ENCODE results near the gene ZMYM3. TPM values are rescaled to one million over a fixed set of nuclear protein-coding genes. Genes with fewer than 3 reads are reported as not detected.
"Not testable (repeated sequence)": the region's sequence is repeated elsewhere in the genome, so short reads cannot be mapped to it uniquely, and the experiment has no call there.

The ZMYM3 gene
- total RNA-seq = 46.9 TPM

DNA sequence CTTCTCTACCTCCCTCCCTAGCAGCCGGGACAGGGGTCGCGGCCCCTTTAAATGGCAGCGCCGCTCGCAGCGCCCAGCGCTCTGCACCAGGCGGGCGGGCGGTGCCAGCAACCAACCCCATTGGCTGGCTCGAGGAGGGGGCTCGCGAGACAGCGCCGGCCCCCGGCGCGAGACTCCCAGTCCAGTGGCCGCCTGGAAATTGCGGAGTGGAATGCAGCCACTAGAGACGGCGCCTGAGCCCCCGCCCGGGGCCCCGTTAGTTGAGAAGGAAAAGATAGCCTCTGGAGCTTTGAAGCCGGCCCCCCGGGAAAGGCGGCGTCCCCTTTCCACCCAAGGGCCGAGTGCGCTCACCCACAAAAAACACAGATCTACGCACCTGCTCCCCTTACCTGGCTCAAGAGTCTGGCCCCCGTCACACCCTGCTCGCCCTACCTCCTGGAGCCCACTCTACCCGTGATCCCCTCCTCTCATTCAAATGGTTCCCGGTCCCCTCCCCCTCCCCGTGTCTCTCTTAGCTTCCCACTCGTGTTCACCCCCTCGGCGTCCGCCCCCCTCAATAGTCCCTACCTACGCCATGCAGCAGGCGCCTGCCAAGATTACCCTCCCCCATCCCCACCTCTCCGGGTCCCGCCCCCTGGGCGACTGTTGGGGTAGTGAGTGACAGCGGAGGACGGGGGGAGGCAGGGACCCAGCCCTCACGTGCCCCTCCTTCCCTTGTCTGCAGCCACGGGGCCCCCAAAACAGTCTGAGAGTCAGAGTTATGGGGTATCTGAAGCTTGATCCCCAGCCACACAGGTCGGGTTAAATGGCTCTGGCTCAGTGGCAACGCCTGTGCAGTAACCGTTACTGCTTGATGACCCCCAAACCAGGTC is at the start of gene ZMYM3:
Gene ZMYM3 (minus strand): TSS at position 49 of the 872 bp plus-strand sequence. CDS start 885 bp downstream, outside the sequence.
- peak; percentile 84 for DNase-seq (ENCODE audit: low spot score)

DNA sequence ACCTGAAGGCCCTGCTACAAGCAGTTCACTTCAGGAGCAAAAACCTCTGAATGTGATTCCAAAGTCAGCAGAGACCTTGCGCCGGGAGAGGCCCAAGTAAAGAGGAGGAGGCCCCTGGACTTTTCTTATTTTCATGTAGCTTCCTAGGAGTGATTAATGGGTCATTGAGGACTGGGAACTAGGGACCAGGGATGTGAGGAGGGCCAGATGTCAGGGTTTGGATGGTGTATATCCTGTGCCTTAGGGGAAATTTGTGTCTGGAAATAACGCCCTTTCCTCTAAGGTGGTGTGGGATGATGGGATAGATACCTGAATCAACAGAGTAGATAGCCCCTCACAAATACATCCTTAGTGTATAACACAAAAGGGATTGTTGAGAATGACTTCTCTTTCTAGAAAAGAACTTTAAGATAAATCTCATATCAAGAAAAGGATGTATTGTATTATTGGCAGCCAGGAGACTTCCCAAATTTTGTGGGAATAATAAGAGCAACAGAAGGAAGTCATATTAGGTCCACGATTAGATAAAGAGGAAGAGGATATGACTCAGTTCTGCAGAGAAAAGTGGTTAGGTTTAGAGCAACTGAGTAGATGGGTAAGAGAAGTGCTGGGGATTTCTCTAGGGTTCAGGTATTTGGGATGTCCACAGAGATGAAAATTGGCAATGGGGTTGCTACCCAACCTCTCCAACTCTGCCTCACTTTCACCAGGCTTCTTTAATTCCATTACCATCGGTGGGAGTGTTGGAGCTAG is 48.7 kb upstream of the ZMYM3 start:
- DNase-seq (ENCODE audit: low spot score) = no peak

DNA sequence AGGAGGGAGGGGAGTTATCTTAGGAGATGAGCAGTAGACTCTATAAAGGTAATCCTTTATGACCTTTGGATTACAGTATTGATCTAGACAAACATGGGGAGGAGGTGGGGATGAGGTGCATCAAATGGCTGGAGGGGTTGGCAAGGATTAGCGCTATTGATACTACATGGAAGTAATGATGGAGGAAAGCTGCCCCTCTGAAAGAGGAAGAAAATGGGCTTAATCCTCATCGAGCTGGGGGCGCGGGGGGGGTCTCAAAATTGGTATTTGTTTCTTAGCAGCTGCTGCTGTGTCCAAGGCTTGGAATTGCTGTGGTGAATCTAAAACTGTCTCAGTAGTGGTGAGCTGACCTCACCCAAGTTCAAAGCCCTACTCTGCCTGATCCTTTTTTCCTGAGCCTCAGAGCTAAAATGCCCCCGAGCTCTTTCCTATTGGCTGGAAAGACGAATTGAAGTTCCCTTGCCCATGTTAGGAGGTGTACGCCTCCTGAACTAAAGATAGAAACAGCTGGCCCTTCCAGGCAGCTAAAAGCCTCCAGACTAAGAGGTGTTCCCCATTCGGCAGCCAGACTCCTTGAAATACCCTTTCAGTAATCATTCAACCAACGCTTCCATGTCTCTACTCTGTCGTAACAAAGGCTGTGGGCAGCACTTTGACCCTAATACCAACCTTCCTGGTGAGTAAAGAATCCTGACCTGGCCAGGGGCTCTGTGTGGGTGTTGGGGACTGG is 47.4 kb upstream of the ZMYM3 start, which contains the start of gene ITGB1BP2:
Gene ITGB1BP2 (plus strand): TSS at position 556 of the 730 bp plus-strand sequence. CDS start 57 bp downstream, at position 613.
- no peak for DNase-seq (ENCODE audit: low spot score)

DNA sequence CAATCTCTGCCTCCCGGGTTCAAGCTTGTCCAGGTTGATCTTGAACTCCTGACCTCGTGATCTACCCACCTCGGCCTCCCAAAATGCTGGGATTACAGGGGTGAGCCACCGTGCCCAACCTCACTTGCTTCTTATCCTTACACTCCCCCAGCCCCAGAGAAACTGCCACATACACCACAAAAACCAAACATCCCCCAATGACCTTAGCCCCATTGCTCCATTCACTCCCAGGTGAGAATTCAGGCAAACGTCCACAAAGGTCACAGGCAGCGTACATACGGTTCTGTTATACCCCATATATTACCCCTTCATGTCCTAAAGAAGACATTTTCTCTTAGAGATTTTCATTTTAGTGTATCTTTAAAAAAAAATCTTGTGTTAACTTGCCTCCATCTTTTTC is 46.6 kb upstream of the ZMYM3 start:
- DNase-seq (ENCODE audit: low spot score) = not testable (repeated sequence)

DNA sequence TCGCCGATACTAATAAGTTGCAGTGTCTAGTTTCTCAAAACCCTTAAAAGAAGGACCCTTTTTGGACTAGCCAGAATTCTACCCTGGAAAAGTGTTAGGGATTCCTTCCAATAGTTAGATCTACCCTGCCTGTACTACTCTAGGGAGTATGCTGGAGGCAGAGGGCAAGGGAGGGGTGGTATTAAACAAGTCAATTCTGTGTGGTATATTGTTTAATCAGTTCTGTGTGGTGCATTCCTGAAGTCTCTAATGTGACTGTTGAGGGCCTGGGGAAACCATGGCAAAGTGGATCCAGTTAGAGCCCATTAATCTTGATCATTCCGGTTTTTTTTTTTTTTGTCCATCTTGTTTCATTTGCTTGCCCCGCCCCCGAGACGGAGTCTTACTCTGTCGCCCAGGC is 46.1 kb upstream of the ZMYM3 start:
- DNase-seq (ENCODE audit: low spot score) = not testable (repeated sequence)

DNA sequence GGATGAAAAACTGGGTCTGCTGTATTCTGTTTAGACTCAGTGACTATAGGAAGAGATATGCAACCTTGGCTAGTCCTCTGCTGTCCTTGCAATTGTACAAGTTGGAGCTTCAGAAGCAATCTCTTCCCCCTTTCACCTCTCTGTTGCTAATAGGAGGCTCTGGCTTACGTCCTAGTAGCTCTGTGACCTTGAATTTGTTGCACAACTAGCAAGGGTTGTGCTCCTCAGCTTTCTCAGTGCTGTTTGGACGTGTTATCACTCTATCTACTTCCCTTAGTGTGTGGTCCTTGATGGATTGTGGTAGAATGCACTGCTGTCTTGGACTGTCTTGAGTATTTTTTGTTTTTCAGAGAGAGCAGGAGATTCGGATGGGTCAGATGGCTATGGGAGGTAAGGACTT is 44.2 kb upstream of the ZMYM3 start:
- no peak for DNase-seq (ENCODE audit: low spot score)

DNA sequence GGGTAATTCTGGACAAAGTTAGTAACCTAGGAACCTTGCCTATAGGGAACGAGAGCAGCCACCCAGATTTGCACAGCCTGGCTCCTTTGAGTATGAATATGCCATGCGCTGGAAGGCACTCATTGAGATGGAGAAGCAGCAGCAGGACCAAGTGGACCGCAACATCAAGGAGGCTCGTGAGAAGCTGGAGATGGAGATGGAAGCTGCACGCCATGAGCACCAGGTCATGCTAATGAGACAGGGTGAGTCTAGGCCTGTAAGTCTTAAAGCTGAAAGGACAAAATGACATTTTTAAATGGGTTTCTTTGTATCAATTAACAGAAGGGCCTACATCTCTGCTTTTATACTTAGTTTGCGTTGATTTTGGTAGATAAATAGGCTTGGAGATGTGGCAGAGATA is 42.9 kb upstream of the ZMYM3 start:
- no peak for DNase-seq (ENCODE audit: low spot score)

DNA sequence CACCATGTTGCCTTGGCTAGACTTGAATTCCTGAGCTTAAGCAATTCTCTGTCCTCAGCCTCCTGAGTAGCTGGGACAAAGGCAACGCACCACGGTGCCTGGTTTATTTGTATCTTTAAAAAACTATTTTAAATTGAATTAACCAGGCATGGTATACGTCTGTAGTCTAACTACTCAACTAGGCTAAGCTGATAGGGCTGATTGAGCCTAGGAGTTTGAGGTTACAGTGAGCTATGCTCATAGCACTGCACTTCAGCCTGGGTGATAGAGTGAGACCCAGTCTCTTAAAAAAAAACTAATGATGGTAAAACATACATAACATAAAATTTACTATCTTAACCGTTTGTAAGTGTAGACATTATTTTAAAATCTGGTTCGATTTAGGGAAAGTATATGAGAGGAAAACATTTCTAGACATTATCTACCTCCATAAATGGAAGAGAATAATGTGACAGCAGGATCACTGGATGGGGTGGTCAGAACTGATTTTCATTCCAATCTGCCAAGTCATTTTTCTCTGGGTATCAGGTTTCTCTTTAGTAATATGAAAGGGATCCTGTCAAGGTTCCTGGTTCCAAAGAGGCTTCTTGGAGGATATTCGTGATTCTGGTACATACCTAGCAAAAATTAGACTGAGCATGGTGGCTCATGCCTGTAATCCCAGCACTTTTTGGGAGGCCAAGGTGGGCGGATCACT is 38.9 kb upstream of the ZMYM3 start:
- no peak for DNase-seq (ENCODE audit: low spot score)

DNA sequence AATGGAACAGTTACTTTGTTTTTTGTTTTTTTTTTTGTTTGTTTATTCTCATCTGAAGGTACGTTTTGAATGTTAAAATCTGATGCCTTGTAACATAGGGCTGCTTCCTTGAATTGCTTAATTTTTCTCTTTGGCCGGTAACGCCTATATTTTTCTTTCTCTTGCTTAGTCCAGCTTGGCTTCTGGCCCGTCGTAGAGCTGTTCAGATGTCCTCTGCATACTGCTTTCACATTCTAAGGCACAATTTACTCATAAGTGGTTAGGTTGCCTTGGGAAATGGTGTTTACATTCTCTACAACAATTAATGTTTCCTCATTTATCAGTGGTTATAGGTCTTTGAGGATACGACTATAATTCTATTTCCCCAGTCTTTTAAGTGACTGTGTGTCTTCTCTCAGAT is 37.4 kb upstream of the ZMYM3 start:
- DNase-seq (ENCODE audit: low spot score) = no peak

DNA sequence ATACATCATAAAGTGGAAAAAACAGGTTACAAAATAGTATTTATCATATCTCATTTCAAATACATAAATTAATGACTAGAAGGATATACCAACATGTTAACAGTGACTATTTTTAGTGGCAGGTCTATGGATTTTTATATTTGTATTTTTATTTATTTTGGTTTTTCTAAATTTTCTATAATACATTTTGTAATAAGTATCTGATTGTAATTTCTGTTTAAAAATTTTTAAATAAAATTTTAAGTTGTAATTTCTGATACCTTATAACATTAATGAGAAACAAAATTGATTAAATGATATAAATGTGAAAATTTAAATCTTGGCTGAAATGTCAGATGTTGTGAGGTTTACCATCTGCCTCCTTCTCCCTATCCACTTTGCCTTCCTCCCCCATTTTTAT is 32.0 kb upstream of the ZMYM3 start:
- DNase-seq (ENCODE audit: low spot score) = no peak

DNA sequence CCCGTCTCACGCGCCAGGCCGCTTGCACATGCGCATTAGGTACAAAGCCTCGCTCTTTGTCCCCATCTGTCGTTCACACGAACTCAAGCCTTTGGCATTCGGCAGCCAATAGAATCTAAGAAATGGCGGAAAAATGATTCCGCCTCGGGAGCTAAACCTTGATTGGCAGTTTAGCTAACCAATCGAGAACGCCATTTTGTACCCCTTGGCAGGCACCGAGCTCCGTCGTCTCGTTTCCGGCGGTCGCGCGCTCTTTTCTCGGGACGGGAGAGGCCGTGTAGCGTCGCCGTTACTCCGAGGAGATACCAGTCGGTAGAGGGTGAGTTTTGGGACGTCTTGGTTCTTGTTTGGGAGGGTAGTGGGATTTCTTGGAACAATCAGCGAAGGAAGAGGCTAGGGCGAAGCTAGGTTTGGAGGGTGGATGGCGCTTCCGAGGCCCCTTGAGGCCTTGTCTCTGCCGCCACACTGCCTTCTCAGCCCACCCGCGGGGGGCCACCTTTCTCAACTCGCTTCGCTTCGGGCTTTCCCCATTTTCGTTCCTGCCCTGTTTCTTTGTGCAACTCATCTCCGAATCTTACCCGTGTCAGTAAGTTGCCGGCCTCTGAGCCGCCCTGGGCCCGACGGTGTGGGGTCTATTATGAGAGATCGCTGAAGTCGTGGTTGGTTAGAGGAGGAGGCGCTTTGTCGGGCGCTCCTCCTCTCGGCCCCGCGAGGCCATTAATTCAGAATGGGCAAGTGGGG is 29.6 kb upstream of the ZMYM3 start, which contains the start of gene NONO:
Gene NONO (plus strand): TSS at position 233 of the 741 bp plus-strand sequence. CDS start 7,003 bp downstream, outside the sequence.
- DNase-seq (ENCODE audit: low spot score) = peak; percentile 95

DNA sequence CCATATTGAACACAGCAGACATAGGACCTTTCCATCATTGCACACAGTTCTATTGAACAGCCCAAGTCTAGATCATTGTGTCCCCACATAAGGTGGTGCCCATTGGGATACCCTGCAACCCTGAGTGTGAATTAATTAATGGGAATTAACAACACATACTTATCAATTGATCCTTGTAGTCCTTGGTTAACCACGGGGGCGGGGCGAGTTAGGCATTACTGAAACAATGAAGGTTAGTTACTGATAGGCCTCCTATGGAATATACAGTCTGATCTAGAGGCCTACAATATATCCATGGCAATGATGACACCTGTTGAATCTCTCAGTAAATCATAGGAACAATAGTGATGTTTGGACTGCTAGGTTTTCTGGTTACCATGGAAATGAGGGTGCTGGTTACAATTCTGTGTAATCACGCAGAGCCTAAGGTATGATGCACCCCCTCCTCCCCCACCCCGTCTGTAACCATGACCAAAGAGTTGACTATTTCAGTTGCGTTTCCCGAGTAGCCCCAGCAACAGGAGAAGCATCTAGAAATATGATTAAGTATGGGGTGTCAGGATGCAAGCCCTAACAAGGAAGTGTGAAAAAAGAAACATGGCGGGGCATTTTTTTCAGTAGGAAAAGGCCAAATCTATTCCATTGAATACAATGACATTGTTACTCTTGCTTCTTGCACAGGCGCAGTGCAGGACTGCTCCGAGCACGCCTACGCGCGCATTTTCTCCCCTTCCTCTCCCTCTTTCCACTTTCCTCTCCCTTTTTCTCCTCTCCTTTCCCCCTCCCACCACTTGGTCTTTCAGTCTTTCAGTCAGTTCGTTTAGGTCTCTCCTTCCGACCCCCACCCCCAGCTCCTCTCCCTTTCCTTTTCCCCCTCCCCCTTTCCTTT is 28.8 kb upstream of the ZMYM3 start:
- DNase-seq (ENCODE audit: low spot score) = no peak

DNA sequence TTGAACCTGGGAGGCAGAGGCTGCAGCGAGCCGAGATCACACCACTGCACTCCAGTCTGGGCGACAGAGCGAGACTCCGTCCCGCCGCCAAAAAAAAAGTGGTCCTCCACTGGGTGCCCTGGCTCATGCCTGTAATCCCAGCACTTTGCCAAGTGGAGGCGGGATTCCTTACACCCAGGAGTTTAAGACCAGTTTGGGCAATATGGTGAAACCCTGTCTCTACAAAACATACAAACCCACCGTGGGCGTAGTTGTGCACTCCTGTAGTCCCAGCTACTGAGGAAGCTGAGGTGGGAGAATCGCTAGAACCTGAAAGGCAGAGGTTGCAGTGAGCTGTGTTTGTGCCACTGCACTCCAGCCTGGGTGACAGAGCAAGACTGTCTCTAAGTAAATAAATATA is 27.4 kb upstream of the ZMYM3 start:
- DNase-seq (ENCODE audit: low spot score) = not testable (repeated sequence)

DNA sequence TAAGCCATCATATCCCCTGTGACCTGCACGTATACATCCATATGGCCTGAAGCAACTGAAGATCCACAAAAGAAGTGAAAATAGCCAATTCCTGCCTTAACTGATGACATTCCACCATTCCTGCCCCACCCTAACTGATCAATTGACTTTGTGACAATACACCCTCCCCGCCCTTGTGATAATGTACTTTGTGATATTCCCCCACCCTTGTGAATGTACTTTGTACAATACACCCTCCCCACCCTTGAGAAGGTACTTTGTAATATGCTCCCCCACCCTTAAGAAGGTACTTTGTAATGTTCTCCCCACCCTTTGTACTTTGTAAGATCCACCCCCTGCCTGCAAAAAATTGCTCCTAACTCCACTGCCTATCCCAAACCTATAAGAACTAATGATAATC is 18.4 kb upstream of the ZMYM3 start:
- DNase-seq (ENCODE audit: low spot score) = not testable (repeated sequence)

DNA sequence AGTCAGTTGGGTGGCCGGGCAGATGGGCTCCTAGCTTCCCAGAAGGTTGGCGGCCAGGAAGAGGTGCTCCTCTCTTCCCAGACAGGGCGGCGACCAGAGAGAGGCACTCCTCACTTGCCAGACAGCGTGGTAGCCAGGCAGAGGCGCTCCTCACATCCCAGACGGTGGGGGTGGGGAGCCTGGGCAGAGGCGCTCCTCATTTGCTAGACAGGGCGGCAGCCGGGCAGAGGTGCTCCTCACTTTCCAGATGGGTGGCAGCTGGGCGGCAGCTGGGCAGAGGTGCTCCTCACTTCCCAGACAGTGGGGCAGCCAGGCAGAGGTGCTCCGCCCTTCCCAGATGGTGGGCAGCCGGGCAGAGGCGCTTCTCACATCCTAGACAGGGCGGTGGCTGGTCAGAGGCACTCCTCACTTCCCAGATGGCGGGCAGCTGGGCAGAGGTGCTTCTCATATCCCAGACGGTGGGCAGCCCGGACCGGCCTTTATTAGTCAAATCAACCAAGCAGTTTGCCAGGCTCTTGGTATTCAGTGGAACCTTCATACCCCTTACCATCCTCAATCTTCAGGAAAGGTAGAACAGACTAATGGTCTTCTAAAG is 16.0 kb upstream of the ZMYM3 start:
- DNase-seq (ENCODE audit: low spot score) = no peak

DNA sequence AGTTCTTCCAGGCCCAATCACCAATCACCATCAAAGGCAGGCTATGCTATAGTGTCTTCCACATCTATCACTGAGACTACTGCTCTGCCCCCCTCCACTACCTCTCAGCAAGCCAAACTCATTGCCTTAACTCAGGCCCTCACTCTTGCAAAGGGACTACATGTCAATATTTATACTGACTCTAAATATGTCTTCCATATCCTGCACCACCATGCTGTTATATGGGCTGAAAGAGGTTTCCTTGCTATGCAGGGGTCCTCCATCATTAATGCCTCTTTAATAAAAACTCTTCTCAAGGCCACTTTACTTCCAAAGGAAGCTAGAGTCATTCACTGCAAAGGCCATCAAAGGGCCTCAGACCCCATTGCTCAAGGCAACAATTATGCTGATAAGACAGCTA is 14.7 kb upstream of the ZMYM3 start:
- not testable (repeated sequence) for DNase-seq (ENCODE audit: low spot score)

DNA sequence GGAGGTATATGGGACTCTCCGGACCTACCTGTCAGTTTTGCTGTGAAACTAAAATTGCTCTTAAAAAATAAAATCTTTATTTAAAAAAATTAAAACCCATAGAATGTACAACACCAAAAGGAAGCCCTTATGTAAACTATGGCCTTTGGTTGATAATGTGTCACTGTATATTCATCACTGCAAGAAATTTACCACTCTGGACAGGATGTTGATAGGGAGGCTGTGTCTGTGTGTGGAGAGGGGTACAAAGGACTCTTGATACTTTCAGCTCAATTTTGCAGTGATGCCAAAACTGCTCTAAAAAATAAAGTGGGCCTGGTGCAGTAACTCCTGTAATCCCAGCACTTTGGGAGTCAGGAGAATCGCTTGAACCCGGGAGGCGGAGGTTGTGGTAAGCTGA is 2.9 kb upstream of the ZMYM3 start:
- DNase-seq (ENCODE audit: low spot score) = no peak

DNA sequence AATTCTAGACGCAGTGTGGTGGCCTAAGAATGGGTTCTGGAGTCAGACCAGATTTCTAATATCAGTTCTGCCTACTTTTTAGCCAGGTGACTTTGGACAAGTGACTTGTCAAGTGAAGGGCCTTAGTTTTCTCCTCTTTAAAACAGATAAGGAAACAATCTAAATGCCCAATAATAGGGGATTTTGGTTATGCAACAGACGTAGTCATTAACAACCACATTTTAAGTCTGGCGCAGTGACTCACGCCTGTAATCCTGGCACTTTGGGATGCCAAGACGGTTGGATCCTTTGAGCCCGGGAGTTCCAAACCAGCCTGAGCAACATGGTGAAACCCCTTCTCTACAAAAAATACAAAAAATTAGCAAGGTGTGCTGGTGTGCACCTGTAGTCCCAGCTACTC is 2.1 kb upstream of the ZMYM3 start:
- DNase-seq (ENCODE audit: low spot score) = no peak
